ENCODE measurements around the gene CALN1. TPM values are rescaled to one million over a fixed set of nuclear protein-coding genes. Genes with fewer than 3 reads are reported as not detected.

The CALN1 gene
- total and polyA plus RNA-seq, 2 experiments from 2014 or later: 7.6 to 14.5 TPM

DNA sequence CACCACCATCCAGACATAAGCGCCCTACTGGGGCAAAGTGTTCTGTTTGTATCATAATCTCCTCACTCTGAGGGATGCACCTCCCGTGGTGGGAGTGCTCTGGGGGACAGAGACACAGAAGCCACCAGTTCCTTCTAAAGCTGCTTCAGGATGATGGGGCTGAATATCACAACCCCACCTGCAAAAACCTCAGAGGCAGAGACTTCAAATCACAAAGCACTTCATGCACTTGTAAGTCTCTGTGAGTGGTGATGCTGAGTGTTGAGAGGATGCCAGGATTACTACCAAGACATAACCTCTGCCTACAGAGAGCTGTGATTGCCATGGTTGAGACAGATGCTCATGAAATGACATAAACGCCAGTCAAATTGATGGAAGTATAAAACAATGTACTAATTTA is 255.5 kb downstream of the CALN1 start (continued):
- no peak for TF ChIP-seq ZNF462 (CRISPR knock-in tag; IDR thresholded peaks at IDR 0.05)
- TF ChIP-seq POLR2AphosphoS5 (IDR thresholded peaks at IDR 0.05; ENCODE audit: low read depth): no peak
- no peak for TF ChIP-seq CREB1 (CRISPR knock-in tag; IDR thresholded peaks at IDR 0.05; ENCODE audit: low read depth)
- no peak for TF ChIP-seq ZNF331 (CRISPR knock-in tag; IDR thresholded peaks at IDR 0.05; ENCODE audit: low read depth)
- no peak for TF ChIP-seq EZH2 (IDR thresholded peaks at IDR 0.05; ENCODE audit: low read depth, unreplicated experiment)
- no peak for TF ChIP-seq EZH2phosphoT487 (IDR thresholded peaks at IDR 0.05; ENCODE audit: unreplicated experiment)

DNA sequence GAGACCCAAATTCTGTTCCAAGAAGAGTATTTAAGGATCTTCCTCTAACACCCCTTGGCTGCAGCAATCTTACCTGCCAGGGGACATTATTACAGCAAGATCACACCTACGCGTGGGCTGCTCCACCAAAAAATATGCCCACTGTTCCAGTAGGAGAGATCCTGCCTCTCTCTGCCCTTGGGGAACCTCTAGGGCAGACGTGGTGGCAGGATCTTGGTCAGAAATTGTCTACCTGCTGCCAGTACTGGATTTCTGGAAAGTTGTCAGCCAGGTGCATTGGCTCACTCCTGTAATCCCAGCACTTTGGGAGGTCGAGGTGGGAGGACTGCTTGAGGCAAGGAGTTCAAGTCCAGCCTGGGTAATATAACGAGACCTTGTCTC is 259.0 kb downstream of the CALN1 start:
- ATAC-seq: no peak
- TF ChIP-seq CREB1 (CRISPR knock-in tag; IDR thresholded peaks at IDR 0.05; ENCODE audit: low read depth) (no peak), POLR2AphosphoS5 (IDR thresholded peaks at IDR 0.05; ENCODE audit: low read depth) (no peak), ZNF114 (CRISPR knock-in tag; IDR thresholded peaks at IDR 0.05) (no peak), ZNF462 (CRISPR knock-in tag; IDR thresholded peaks at IDR 0.05) (no peak), EZH2 (IDR thresholded peaks at IDR 0.05; ENCODE audit: low read depth, unreplicated experiment) (no peak)
- TF ChIP-seq, protein P1, sequence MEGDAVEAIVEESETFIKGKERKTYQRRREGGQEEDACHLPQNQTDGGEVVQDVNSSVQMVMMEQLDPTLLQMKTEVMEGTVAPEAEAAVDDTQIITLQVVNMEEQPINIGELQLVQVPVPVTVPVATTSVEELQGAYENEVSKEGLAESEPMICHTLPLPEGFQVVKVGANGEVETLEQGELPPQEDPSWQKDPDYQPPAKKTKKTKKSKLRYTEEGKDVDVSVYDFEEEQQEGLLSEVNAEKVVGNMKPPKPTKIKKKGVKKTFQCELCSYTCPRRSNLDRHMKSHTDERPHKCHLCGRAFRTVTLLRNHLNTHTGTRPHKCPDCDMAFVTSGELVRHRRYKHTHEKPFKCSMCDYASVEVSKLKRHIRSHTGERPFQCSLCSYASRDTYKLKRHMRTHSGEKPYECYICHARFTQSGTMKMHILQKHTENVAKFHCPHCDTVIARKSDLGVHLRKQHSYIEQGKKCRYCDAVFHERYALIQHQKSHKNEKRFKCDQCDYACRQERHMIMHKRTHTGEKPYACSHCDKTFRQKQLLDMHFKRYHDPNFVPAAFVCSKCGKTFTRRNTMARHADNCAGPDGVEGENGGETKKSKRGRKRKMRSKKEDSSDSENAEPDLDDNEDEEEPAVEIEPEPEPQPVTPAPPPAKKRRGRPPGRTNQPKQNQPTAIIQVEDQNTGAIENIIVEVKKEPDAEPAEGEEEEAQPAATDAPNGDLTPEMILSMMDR (conservative IDR thresholded peaks at IDR 0.05; ENCODE audit: low read depth in 2 of 2): no peak

More for the DNA sequence above, 259.0 kb downstream of the CALN1 start:
- no peak for DNase-seq (ENCODE audit: low spot score)
- H3K27ac Mint-ChIP-seq: no peak overlapping the region
- H3K4me3 Mint-ChIP-seq: no peak overlapping the region
- no peaks in the 10 kb centered on the region for H3K79me2 ChIP-seq (replicated peaks; ENCODE audit: insufficient read depth)
- no peak overlapping the region for H3K4me3 ChIP-seq
- H3K9me2 ChIP-seq (ENCODE audit: insufficient read depth): peaks cover 3% of the 10 kb centered on the region
- peaks cover 3% of the 10 kb centered on the region; the same call in 2 of the 3 replicates for H3K36me3 Mint-ChIP-seq (ENCODE audit: low read depth)
- H3K36me3 ChIP-seq (ENCODE audit: insufficient read depth): no peaks in the 10 kb centered on the region
- no peaks in the 10 kb centered on the region for H3F3A ChIP-seq (replicated peaks; ENCODE audit: low read depth)
- peaks cover 4% of the 10 kb centered on the region for H3K27me3 Mint-ChIP-seq (ENCODE audit: insufficient read depth, low read depth, poor library complexity)
- H3K27ac ChIP-seq (ENCODE audit: low read depth): no peak overlapping the region
- H3K4me1 ChIP-seq (ENCODE audit: insufficient read depth): no peaks in the 10 kb centered on the region
- H4K20me1 ChIP-seq (replicated peaks; ENCODE audit: insufficient read depth): no peaks in the 10 kb centered on the region
- H2AFZ ChIP-seq: no peak overlapping the region
- H3K27me3 ChIP-seq (ENCODE audit: insufficient read depth): no peaks in the 10 kb centered on the region
- H3K9me3 Mint-ChIP-seq: peaks cover 8% of the 10 kb centered on the region
- no peak overlapping the region for H3K4me2 ChIP-seq
- peaks cover 2% of the 10 kb centered on the region; the same call in 1 of the 3 replicates for H3K4me1 Mint-ChIP-seq

Measured in GM23338 (cell line).